Fibroblast of pulmonary artery (primary cell): Measurements from ENCODE around the gene LRRC63.

Experiments
- DNase-seq: peaks from one replicate; pipeline ENCODE4 v3.0.0-alpha.2; 2010; ENCODE audit warnings: low read depth
- H3K4me3 ChIP-seq: replicated peaks from 2 replicates; pipeline ENCODE4 v1.5.1; 2011; ENCODE audit warnings: low read depth, mild to moderate bottlenecking, control low read depth, low read length, moderate library complexity
- CTCF ChIP-seq: IDR thresholded peaks from 2 replicates; pipeline ENCODE4 v1.5.1; 2011; ENCODE audit warnings: mild to moderate bottlenecking, control low read depth, low read length, inconsistent platforms; ENCODE audit errors: missing control alignments

Gene LRRC63

GRCh38 chr13:46181840-46182490, 29.8 kb upstream of the LRRC63 start, which contains the start of gene LCP1:
Gene LCP1 (minus strand): TSS chr13:46182177. CDS start chr13:46159662, 22,515 bp downstream.
- H3K4me3 ChIP-seq, result no peak within 1 kb of the TSS

GRCh38 chr13:46182491-46182877, 29.2 kb upstream of the LRRC63 start:
- no peak for TF ChIP-seq CTCF
- no peak overlapping the region for H3K4me3 ChIP-seq
- DNase-seq, result no peak

More at GRCh38 chr13:46181840-46182490, 29.8 kb upstream of the LRRC63 start, which contains the start of gene LCP1:
- no peak for TF ChIP-seq CTCF
- DNase-seq, result no peak

- no peak for TF ChIP-seq CTCF
- H3K4me3 ChIP-seq, result no peak overlapping the region
- no peak for DNase-seq
Measured at GRCh38 chr13:46183018-46183946, 28.4 kb upstream of the LRRC63 start.

GRCh38 chr13:46184277-46184699, 27.4 kb upstream of the LRRC63 start:
- no peak overlapping the region for H3K4me3 ChIP-seq
- DNase-seq, result peak; percentile 19
- peak; percentile 54 for TF ChIP-seq CTCF

GRCh38 chr13:46185634-46186033, 26.1 kb upstream of the LRRC63 start:
- H3K4me3 ChIP-seq, result no peak overlapping the region
- no peak for TF ChIP-seq CTCF
- DNase-seq, result no peak

GRCh38 chr13:46192412-46192811, 19.3 kb upstream of the LRRC63 start:
- TF ChIP-seq CTCF, result no peak
- H3K4me3 ChIP-seq, result no peak overlapping the region
- DNase-seq, result no peak
